ENCODE results near the gene KSR2.

- TF ChIP-seq EZH2 (IDR thresholded peaks at IDR 0.05) (no peak), POLR2AphosphoS5 (IDR thresholded peaks at IDR 0.05; ENCODE audit: borderline replicate concordance, low read depth, low read length) (no peak)
Observed at GRCh38 chr12:117733549-117733805, 235.3 kb downstream of the KSR2 start.

All from SK-N-MC (cell line).